NCI-H1048 (cell line): Measurements from ENCODE around the gene ZNF222.

Experiments
- DNase-seq: peaks from one replicate; lab custom pipeline; 2025; lab: John Stamatoyannopoulos, UW

The ZNF222 gene

DNA sequence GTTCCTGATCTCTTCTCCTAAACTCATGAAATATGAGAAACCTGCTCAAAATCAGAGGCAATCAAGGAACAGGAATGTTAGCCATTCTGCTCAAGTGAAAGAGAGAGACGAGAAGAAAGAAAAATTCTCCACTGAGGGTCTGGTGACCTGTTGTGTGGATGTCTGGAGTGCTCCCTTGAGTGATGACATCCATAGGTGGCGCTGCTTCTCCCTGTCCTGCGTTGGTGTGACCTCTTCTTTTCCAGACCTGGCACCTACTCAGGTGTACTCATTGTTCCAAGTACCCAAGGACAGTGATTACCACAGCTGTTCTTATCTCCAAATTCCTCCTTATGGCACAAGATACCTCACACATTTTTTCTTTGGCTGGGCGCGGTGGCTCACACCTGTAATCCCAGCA is 30.7 kb downstream of the ZNF222 start:
- no peak for DNase-seq

GRCh38 chr19:44059229-44059628 is 34.0 kb downstream of the ZNF222 start:
- DNase-seq: no peak

GRCh38 chr19:44061038-44061437 is 35.9 kb downstream of the ZNF222 start:
- no peak for DNase-seq

- DNase-seq: no peak
Measured at GRCh38 chr19:44066305-44066704, 41.1 kb downstream of the ZNF222 start.

DNA sequence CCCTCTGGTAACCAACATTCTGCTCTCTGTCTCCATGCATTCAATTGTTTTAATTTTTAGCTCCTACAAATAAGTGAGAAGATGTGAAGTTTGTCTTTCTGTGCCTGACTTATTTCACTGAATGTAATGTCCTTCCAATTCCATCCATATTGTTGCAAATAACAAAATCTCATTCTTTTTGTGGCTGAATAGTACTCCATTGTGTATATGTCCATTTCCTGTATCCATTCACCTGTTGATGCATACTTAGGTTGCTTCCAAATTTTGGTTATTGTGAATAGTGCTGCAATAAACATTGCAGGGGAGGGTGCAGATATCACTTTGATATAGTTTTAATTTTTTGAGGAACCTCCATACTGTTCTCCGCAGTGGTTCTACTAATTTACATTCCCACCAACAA is 44.2 kb downstream of the ZNF222 start:
- DNase-seq: no peak

GRCh38 chr19:44071824-44072542 is 46.8 kb downstream of the ZNF222 start, which contains the start of gene ZNF284:
ZNF284 (plus strand) TSS chr19:44072159; CDS start chr19:44076390, 4,231 bp downstream.
- no peak for DNase-seq

DNA sequence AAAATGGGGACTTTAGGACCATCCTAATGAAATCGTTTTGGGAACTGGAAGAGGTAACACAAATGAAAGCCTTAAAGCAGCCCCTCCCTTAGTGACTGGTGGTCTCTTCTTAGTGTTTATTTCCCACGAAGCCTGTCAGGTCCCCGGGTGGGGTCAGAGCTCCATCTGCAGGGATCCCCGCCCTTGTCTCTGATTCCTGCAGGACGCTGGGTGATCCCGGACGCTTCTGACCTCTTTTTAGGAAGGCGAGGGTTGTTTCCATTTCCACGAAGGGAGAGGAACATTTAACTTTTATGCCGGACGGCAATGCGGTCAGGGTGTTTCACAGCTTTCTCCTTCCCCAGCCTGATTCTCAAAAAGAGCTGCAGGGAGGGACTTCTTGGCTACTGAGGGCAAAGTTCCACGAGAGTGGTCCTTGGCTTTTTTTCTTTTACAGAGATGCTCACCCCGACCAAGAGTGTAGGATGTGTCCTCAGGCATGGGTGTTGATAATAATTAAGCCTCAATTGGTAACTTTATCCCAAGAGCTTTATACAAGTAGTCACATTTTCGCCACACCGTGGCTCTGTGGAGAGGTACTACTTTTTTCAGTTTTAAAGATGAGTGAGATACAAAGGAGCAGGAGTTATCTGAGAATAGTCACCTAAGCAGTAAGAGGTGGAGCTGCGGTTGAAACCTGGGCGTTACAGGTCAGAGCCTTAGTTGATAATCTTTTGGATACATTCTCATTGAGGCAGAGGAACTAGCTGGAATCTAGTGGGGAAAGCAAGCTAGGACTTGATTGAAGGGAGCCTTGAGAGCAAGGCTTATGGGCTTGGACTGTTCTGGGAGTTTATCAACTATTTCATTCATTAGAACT is 47.6 kb downstream of the ZNF222 start:
- DNase-seq: no peak

DNA sequence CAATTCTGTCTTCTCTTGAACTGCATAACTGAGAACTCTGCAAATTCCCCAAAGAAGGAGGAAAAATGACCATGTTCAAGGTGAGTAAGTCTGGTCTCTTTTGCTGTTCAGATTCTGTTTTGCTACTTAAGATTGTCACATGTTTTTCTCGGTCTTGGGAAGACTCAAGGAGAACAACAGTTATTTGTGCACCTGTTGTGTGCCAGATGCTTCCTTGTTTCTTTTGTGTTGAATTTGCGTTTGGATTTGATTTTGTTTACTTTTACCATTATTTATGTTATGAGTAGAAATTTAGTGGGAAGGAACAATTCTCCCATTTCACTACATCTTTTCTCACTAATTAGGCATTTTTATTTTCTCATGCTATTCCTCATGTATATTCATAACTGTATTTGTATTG is 51.1 kb downstream of the ZNF222 start:
- DNase-seq: no peak
